ENCODE results near the gene ZDHHC11B. TPM values are rescaled to one million over a fixed set of nuclear protein-coding genes. Genes with fewer than 3 reads are reported as not detected.

ZDHHC11B gene
- total RNA-seq, 1 experiment from 2014 or later = 0.40 TPM

- peak; percentile 72 for ATAC-seq
- Histone ChIP-seq H4K20me1 (ENCODE audit: low read length) (no peaks in the 10 kb centered on the region), H3K27ac (ENCODE audit: low read length) (peak overlapping the region; percentile 88), H3K4me1 (ENCODE audit: insufficient read depth, low read length) (peaks cover 29% of the 10 kb centered on the region), H3K36me3 (ENCODE audit: low read depth, low read length) (0 out of 2 replicates have a peak, but pooled peaks cover 7% of the 10 kb centered on the region), H3K9ac (ENCODE audit: low read length) (peak overlapping the region; percentile 87), H3F3A (ENCODE audit: low read length, unreplicated experiment) (no peaks in the 10 kb centered on the region), H3K9me3 (ENCODE audit: low read length) (no peaks in the 10 kb centered on the region), H3K79me2 (ENCODE audit: low read length) (no peaks in the 10 kb centered on the region), H3K9me2 (replicated peaks; ENCODE audit: low read length) (no peaks in the 10 kb centered on the region), H3K4me3 (ENCODE audit: low read length) (peak overlapping the region; percentile 57), H3K27me3 (ENCODE audit: low read length) (no peaks in the 10 kb centered on the region), H2AFZ (ENCODE audit: low read length) (no peak overlapping the region), H3K4me2 (ENCODE audit: low read length) (peak overlapping the region; percentile 88)
- CTCF ChIA-PET = interaction anchor here (0.6 kb wide), 1 partner anchor 105 kb away, joined by 4 read pairs; no protein-coding TSS in a partner anchor
- intact Hi-C loops (cut with micrococcal nuclease) = loop anchor here (2.0 to 5.0 kb wide), 3 partner anchors 151 to 231 kb away; partner anchors contain the start of gene ZDHHC11
- TF ChIP-seq CTCF (conservative IDR thresholded peaks at IDR 0.05; ENCODE audit: low read depth, low read length) (peak; percentile 95), EZH2 (IDR thresholded peaks at IDR 0.05; ENCODE audit: low read length, unreplicated experiment) (no peak), EZH2phosphoT487 (IDR thresholded peaks at IDR 0.05; ENCODE audit: borderline replicate concordance, low read length) (no peak)
- peak; percentile 74 for DNase-seq
- POLR2A ChIA-PET (ENCODE audit: unreplicated experiment) = no interaction called here
- no TSS peak for BruUV-seq (replicated peaks)
Observed at GRCh38 chr5:671459-672328, 112.8 kb downstream of the ZDHHC11B start.

- Histone ChIP-seq H3F3A (ENCODE audit: low read length, unreplicated experiment) (no peaks in the 10 kb centered on the region), H3K36me3 (ENCODE audit: low read depth, low read length) (0 out of 2 replicates have a peak, but pooled peaks cover 7% of the 10 kb centered on the region), H3K4me2 (ENCODE audit: low read length) (no peak overlapping the region), H3K9ac (ENCODE audit: low read length) (peak overlapping the region; percentile 87), H3K4me3 (ENCODE audit: low read length) (no peak overlapping the region), H3K4me1 (ENCODE audit: insufficient read depth, low read length) (peaks cover 29% of the 10 kb centered on the region), H2AFZ (ENCODE audit: low read length) (no peak overlapping the region), H3K79me2 (ENCODE audit: low read length) (no peaks in the 10 kb centered on the region), H3K27me3 (ENCODE audit: low read length) (no peaks in the 10 kb centered on the region), H3K27ac (ENCODE audit: low read length) (peak overlapping the region; percentile 88; the same call in 1 of the 2 replicates), H4K20me1 (ENCODE audit: low read length) (no peaks in the 10 kb centered on the region), H3K9me3 (ENCODE audit: low read length) (no peaks in the 10 kb centered on the region), H3K9me2 (replicated peaks; ENCODE audit: low read length) (no peaks in the 10 kb centered on the region)
- BruUV-seq (replicated peaks) = no TSS peak
- ATAC-seq (no peak), DNase-seq (no peak)
- ChIA-PET POLR2A (ENCODE audit: unreplicated experiment) (no interaction called here), CTCF (interaction anchor here (0.6 kb wide), 1 partner anchor 104 kb away, joined by 4 read pairs; no protein-coding TSS in a partner anchor)
- intact Hi-C loops (cut with micrococcal nuclease) = loop anchor here (2.0 to 5.0 kb wide), 3 partner anchors 152 to 232 kb away; partner anchors contain the start of gene ZDHHC11
- TF ChIP-seq EZH2phosphoT487 (IDR thresholded peaks at IDR 0.05; ENCODE audit: borderline replicate concordance, low read length) = no peak
- TF ChIP-seq CTCF (conservative IDR thresholded peaks at IDR 0.05; ENCODE audit: low read depth, low read length) = no peak
- no peak for TF ChIP-seq EZH2 (IDR thresholded peaks at IDR 0.05; ENCODE audit: low read length, unreplicated experiment)
Observed at GRCh38 chr5:670396-671270, 113.9 kb downstream of the ZDHHC11B start.
